Body of pancreas (tissue), 4 donors: Measurements from ENCODE around the gene TBC1D9B. TPM values are rescaled to one million over a fixed set of nuclear protein-coding genes. Genes with fewer than 3 reads are reported as not detected.

ENCODE experiments used
- ATAC-seq: fragments of 150-250 bp; one replicate; pipeline ENCODE4 v1.9.1; 2016
- DNase-seq, 4 donors: peaks; one replicate each; pipeline ENCODE4 v3.0.0-alpha.2; 2019
- H3K27ac ChIP-seq, 4 donors: fragments of 200-600 bp; sonication (generic); 1 replicate in 3 of 4; 2 replicates in 1 of 4; pipeline versions ENCODE4 v1.5.1 to v1.6.1; 2016 to 2019; ENCODE audit warnings: mild to moderate bottlenecking in 1 of 4, mixed read lengths in 1 of 4, moderate library complexity in 1 of 4
- H3K27me3 ChIP-seq, 2 donors: fragments of 200-600 bp; sonication (generic); one replicate each; pipeline ENCODE4 v1.6.0; 2016; ENCODE audit warnings: mild to moderate bottlenecking in 1 of 2
- H3K36me3 ChIP-seq, 2 donors: fragments of 200-600 bp; sonication (generic); replicated peaks in 1 of 2; 2 replicates each; pipeline ENCODE4 v1.5.1; 2016; ENCODE audit warnings: low read depth in 2 of 2; ENCODE audit not compliant: insufficient read depth in 1 of 2
- H3K4me1 ChIP-seq: fragments of 200-600 bp; sonication (generic); one replicate; pipeline ENCODE4 v1.6.0; 2016
- H3K4me3 ChIP-seq, 2 donors: fragments of 200-600 bp; sonication (generic); 1 replicate in 1 of 2; 2 replicates in 1 of 2; pipeline ENCODE4 v1.5.1; 2016 to 2019
- H3K9me3 ChIP-seq, 3 donors: fragments of 200-600 bp; sonication (generic); 1 replicate in 2 of 3; 2 replicates in 1 of 3; pipeline ENCODE4 v1.5.1; 2016
- POLR2A ChIP-seq, 3 donors: fragments of 450-650 bp; IDR thresholded peaks; one replicate each; pipeline ENCODE4 v1.6.1; 2016; ENCODE audit warnings: antibody characterized with exemption in 3 of 3, mild to moderate bottlenecking in 2 of 3
- WGBS, 2 donors: methylation state at CpG; one replicate each; pipeline ENCODE4 v1.1.5; 2017; 5-methylcytosine and 5-hydroxymethylcytosine counted together
- intact Hi-C: fragments of 100-400 bp; cut with DNase I; formaldehyde crosslinking; loops from one replicate; pipeline ENCODE4 v1.15.1; 2023
- total RNA-seq, 2 donors: library from RNA; depleted of rRNA; stranded (reverse); fragments of >200 nt; gene quantifications; one replicate each; pipeline ENCODE4 v1.1.0, GENCODE V29; 2016
- TF ChIP-seq, protein P1 (sequence below), 7 experiments: fragments of 450-650 bp in 4 of 7; fragments of 200-600 bp in 3 of 7; sonication (generic) in 3 of 7; IDR thresholded peaks; one replicate each; pipeline ENCODE4 v1.5.1; 2016 to 2019; ENCODE audit warnings: antibody characterized with exemption in 7 of 7

Gene TBC1D9B
- total RNA-seq, 2 donors from 2014 or later: 69.8 to 121 TPM

DNA sequence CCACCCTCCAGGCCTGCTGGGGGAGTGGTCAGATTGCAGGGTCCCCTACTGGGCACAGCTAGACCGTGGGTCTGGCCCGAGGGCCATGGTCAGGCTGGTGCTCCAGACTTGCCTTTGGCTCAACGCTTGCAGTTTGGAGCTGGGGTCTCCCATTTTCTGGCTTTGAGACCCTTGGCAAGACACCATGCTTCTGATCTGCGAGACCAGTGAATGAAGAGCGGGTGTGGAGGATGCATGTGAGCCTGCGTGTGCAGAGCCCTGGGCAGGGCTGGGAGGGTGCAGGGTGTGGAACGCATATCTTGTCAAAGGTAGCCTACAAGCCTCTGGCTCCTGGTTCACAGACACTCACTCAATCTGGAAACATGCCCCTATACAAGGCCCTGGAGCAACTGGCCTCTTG, 43.0 kb downstream of the TBC1D9B start:
- intact Hi-C loops: no loop called here
- no peak for DNase-seq
- Histone ChIP-seq H3K27ac (no peak overlapping the region), H3K36me3 (peaks cover 0 to 19% of the 10 kb centered on the region in 2 donors), H3K4me3 (no peak overlapping the region), H3K9me3 (no peaks in the 10 kb centered on the region), H3K27me3 (no peaks in the 10 kb centered on the region), H3K4me1 (peaks cover 2% of the 10 kb centered on the region)
- ATAC-seq: no peak
- TF ChIP-seq, protein P1, sequence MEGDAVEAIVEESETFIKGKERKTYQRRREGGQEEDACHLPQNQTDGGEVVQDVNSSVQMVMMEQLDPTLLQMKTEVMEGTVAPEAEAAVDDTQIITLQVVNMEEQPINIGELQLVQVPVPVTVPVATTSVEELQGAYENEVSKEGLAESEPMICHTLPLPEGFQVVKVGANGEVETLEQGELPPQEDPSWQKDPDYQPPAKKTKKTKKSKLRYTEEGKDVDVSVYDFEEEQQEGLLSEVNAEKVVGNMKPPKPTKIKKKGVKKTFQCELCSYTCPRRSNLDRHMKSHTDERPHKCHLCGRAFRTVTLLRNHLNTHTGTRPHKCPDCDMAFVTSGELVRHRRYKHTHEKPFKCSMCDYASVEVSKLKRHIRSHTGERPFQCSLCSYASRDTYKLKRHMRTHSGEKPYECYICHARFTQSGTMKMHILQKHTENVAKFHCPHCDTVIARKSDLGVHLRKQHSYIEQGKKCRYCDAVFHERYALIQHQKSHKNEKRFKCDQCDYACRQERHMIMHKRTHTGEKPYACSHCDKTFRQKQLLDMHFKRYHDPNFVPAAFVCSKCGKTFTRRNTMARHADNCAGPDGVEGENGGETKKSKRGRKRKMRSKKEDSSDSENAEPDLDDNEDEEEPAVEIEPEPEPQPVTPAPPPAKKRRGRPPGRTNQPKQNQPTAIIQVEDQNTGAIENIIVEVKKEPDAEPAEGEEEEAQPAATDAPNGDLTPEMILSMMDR (IDR thresholded peaks at IDR 0.05): no peak
- TF ChIP-seq POLR2A (IDR thresholded peaks at IDR 0.05): no peak
- 94 to 96% methylated on average over 7 of the region's 7 CpGs for WGBS, 2 donors

GRCh38 chr5:179863449-179864085, 44.1 kb downstream of the TBC1D9B start:
- peaks cover 0 to 19% of the 10 kb centered on the region in 2 donors for H3K36me3 ChIP-seq
- no peak for TF ChIP-seq POLR2A (IDR thresholded peaks at IDR 0.05)
- TF ChIP-seq, protein P1 (IDR thresholded peaks at IDR 0.05): no peak
- intact Hi-C loops: no loop called here
- no peak overlapping the region for H3K4me3 ChIP-seq
- DNase-seq (no peak), ATAC-seq (no peak)
- H3K27me3 ChIP-seq: no peaks in the 10 kb centered on the region
- peaks cover 7% of the 10 kb centered on the region for H3K4me1 ChIP-seq
- WGBS, 2 donors: 96 to 98% methylated on average over 21 to 28 of the region's 31 CpGs
- no peaks in the 10 kb centered on the region for H3K9me3 ChIP-seq
- no peak overlapping the region for H3K27ac ChIP-seq

- 93 to 97% methylated on average over 6 to 9 of the region's 9 CpGs for WGBS, 2 donors
- peaks cover 8% of the 10 kb centered on the region for H3K4me1 ChIP-seq
- H3K36me3 ChIP-seq: peaks cover 0 to 19% of the 10 kb centered on the region in 2 donors
- no peak overlapping the region for H3K27ac ChIP-seq
- H3K9me3 ChIP-seq: no peaks in the 10 kb centered on the region
- TF ChIP-seq POLR2A (IDR thresholded peaks at IDR 0.05): no peak
- TF ChIP-seq, protein P1 (IDR thresholded peaks at IDR 0.05): no peak
- intact Hi-C loops: no loop called here
- DNase-seq (no peak), ATAC-seq (no peak)
- no peaks in the 10 kb centered on the region for H3K27me3 ChIP-seq
- no peak overlapping the region for H3K4me3 ChIP-seq
Measured at GRCh38 chr5:179862891-179863290, 44.8 kb downstream of the TBC1D9B start.

DNA sequence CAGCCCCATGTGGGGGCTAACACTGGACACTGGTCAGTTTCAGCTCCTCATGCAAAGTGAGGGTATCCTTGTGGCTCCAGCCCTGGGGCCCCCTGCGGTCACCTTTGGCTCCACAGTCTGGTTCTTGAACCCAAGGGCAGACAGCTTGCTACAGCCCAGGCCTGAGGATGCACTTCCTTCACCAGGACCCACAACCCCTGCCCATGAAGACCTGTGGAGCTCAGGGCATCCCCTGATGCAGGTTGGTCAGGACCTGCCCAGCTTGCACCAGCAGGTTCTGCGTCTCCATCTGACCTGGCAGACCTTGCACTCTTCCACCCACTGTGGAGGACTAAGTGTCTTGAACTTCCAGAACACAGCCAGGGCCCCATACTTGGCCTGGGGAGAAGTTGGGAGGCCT, 45.4 kb downstream of the TBC1D9B start:
- no peaks in the 10 kb centered on the region for H3K9me3 ChIP-seq
- peaks cover 0 to 19% of the 10 kb centered on the region in 2 donors for H3K36me3 ChIP-seq
- peaks cover 14% of the 10 kb centered on the region for H3K4me1 ChIP-seq
- TF ChIP-seq POLR2A (IDR thresholded peaks at IDR 0.05): no peak
- TF ChIP-seq, protein P1 (IDR thresholded peaks at IDR 0.05): no peak
- ATAC-seq (no peak), DNase-seq (no peak)
- no peak overlapping the region for H3K4me3 ChIP-seq
- intact Hi-C loops: no loop called here
- H3K27me3 ChIP-seq: no peaks in the 10 kb centered on the region
- 100% methylated on average over 1 to 2 of the region's 2 CpGs for WGBS, 2 donors
- no peak overlapping the region for H3K27ac ChIP-seq

DNA sequence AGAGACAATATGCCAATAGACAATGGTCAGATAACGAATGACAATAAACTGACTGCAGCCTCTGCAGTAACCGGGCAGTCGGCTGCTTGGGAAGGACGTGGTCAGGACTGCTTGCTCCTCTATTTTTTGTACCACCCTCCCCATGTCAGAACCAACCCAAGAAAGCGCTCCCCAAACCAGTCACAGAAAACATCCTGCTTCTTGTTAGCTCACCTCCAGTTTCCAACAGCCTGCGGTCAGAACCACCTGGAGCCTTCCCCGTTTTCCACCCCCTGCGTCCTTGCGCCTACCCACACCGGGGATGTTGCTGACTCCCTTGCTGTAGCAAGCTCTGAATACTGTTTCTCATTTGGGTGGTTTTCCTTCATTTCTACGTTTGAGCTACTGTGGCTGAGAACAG, 47.4 kb downstream of the TBC1D9B start:
- TF ChIP-seq POLR2A (IDR thresholded peaks at IDR 0.05): no peak
- TF ChIP-seq, protein P1 (IDR thresholded peaks at IDR 0.05): no peak
- Histone ChIP-seq H3K27me3 (no peaks in the 10 kb centered on the region), H3K36me3 (peaks cover 0 to 19% of the 10 kb centered on the region in 2 donors), H3K9me3 (no peaks in the 10 kb centered on the region), H3K4me3 (no peak overlapping the region), H3K4me1 (peaks cover 14% of the 10 kb centered on the region), H3K27ac (no peak overlapping the region)
- intact Hi-C loops: no loop called here
- WGBS, 2 donors: 74 to 80% methylated on average over 11 of the region's 11 CpGs
- DNase-seq: no peak
- ATAC-seq: no peak
